Measurements from ENCODE around the gene SLC25A27. TPM values are rescaled to one million over a fixed set of nuclear protein-coding genes. Genes with fewer than 3 reads are reported as not detected.

SLC25A27 gene
- total RNA-seq, 1 donor from 2014 or later = 2.2 TPM

DNA sequence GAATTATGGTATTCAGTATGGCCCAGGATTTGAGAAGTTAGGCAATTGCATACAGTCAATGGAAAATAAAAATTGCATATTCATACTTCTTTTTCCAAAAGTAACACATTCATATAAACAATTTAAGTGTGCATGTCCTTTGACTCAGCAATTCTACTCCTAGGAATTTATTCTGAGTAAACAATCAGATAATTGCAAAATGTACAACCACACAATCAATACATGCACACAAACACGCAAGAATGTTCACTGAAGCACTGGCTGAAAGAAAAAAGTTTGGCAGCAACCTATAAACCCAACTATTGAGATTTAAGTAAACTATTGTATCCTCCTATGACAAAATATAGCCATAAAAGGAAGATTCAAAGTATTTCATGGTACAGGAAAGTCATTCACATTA lies 1.8 kb upstream of the SLC25A27 start:
- no peak for DNase-seq (ENCODE audit: extremely low read depth, low read depth, low spot score)

DNA sequence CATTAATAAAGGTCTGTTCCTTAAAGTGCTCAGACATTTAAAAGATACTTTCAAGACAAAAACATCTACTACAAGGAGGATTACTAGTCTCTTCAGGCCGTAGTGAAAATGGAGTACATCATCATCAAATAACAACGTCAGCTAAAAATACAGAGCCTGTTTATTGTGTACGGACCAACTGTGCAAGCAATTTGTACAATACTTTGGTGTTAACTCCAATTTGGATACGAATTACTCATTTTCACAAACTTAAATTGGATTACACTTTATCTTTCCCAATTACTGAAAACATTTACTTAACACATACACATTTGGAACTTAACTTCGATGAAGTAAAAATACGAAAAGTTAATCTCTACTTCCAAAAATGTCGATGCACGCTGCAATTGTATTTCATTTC lies 959 bp upstream of the SLC25A27 start:
- no peak for DNase-seq (ENCODE audit: extremely low read depth, low read depth, low spot score)

DNA sequence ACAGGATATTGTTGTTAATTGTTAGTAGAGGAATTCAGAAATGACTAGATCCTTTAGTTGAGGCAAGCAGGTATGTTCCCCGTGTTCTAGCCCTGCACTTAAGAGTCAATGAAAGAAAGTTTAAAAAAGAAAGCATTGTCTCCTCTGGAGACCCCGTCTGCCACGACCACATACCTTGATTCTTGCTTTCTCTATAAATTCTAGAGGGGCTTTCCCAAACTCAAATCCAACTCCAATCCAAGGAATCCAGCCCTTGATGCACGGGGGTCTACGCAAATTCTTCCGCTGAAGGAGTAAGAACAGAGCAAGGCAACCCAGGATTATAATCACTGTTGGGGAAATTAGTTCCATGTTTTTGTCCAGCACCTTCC lies 558 bp upstream of the SLC25A27 start:
- DNase-seq (ENCODE audit: extremely low read depth, low read depth, low spot score) = no peak

DNA sequence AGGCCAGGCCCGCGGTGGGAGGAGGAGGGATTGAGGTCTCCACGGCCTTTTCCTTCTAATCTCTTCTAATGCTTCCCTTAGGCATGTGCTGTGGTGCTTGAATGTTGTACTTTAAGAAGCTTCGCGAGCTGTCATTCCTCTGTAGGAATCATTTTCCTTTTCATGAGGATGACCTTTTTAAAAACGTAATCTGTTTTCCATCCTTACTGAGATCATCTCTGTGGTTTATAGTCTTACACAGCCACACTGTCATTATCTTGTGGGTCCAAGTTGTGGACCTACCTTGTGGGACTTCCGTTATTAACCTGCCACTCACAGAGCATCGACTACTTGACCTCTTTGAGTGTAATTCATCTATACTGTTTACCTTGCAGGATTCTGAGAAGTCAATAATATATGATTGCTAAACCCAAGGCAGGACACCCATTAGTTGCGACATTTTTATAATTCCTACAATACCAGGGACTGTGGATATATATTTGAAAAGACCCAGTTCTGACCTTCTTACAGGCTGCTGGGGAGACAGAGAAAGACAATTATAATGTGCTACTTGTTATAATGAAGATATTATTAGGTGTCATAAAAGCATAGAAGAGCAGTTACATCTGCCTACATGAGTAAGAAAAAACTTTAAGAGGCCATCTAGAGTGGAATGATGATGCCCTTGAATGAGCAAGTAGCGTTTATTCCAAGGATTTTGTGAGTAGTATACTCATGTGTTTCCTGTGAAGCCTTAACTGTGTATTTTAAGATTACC lies 842 bp downstream of the SLC25A27 start:
- no peak for DNase-seq (ENCODE audit: extremely low read depth, low read depth, low spot score)

DNA sequence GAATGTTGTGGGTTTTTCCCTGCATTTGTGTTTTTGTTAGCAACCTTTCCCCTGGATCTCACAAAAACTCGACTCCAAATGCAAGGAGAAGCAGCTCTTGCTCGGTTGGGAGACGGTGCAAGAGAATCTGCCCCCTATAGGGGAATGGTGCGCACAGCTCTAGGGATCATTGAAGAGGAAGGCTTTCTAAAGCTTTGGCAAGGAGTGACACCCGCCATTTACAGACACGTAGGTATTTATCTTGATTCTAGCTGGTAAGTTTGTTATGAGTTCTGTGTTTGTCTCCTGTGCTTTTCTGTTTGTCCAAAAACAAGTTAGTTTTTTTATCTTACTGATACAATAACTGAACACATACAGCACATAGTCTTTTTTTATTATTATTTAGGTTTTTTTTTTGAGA lies 3.0 kb downstream of the SLC25A27 start:
- DNase-seq (ENCODE audit: extremely low read depth, low read depth, low spot score) = no peak

DNA sequence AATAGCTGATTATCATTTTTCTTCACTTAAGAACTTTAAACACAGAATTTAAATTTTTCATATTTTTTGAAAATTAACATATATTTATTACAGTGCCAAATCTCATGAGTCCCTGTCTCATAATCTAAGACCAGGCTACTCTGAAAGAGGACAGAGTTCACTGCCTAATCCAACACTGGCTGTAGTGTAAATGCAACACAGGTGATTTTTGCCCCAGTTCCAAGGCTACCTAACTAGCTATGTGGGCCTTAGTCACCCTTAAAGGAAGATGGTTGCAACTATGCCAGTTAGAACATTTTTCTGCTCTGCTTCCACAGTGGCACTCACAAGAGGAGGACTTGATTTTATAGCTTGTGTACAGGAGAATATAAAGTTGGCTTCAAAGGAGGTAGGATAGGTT lies 4.9 kb downstream of the SLC25A27 start:
- DNase-seq (ENCODE audit: extremely low read depth, low read depth, low spot score) = no peak

DNA sequence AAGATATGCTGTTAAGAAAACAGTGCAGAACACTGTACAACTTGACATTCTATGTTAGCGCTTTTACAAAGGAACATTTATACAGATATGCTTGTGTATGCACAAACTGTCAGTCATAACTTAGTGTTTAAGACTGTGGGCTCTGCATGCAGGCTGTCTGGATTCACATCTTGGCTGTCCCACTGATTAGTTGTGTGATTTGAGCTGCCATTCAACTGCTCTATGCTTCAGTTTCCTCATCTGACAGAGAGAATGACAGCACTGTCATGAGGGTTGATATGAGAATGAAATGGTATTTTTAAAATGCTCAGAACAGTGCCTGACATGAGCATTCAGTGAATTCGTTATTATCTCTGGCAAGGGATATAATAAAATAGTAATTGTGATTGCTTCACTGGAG lies 8.7 kb downstream of the SLC25A27 start:
- DNase-seq (ENCODE audit: extremely low read depth, low read depth, low spot score) = no peak

DNA sequence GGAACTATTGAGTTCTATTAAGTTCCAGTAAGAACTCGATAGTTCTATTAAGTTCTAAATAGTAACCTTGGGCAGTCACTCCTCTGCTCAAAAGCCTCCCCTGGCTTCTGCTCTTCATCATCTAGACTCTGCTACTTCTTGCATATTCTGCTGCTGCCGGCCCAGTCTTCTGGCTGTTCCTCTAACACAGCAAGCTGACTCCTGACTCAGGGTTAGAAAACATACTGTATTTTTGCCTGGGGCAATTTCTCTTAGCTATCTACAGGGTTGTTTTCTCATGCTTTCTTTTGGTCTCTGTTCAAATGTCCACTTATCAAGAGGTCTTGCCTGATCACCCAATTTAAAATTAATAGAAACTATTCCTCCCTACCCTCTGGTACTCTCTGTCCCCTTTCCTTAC lies 14.6 kb downstream of the SLC25A27 start:
- no peak for DNase-seq (ENCODE audit: extremely low read depth, low read depth, low spot score)

DNA sequence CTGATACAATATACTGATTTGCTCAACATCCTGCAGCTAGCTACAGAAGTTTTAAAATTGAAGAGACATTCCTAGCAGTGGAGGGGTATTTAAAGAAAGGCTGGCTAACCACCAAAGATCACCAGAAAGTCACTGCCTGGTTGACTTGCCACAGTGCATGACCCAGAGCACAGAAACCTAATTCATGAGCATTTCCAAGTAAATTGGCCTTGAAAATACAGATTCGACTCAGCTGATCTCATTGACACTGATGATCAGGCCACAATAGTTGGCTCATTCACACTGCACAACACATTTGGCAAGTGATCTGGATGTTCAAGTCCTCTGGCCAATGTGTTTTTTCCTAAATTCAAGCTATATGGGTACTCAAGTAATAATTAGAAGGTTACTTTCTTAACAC lies 21.6 kb downstream of the SLC25A27 start:
- DNase-seq (ENCODE audit: extremely low read depth, low read depth, low spot score) = no peak

DNA sequence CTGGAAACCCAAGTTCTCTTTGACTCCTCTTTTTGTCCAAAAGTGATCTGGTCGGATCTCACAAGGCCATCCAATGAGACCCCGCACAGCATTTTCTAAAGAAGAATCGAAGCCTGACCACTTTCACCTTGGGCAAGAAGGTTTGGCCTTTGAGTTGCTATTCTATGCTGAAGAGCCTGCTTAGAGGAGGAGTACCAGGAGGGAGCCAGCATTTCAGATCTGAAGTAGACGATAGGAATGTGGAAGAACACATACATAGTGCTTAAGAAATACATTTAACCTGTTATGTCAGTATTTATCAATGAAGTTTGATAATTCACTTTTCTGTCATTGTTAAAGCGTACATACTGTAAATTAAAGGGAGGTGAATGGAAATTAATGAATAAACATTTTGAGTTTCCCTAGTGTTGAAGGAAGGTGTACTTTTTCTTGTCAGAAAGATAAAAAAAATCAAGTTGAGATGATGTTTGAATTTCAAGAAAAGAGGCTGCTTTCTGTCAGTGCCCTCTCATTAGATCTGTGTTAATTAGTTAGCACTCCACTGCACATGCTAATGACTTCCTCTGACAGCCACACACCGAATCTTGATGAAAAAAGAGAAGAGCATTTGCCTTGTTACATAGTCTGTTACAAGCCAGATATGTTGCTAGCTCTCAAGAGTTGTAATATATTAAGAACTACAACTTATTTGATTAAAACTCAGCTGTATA lies 24.0 kb downstream of the SLC25A27 start:
- no peak for DNase-seq (ENCODE audit: extremely low read depth, low read depth, low spot score)

DNA sequence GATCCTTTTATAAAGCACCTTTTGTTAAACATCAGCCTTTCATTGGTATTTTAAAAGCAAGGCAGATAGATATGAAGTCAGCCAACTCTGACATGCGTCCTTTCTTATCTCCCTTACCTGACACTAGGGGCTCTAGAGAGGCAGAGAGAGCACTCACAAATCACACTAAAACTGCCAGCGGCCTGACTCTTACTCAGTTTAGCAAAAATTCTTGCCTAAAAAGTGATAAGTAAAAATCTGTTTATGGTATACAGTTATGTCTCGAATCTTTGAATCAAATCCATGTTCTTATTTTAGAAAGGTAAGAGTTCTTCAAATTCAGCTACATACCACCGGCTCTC lies 24.5 kb downstream of the SLC25A27 start:
- no peak for DNase-seq (ENCODE audit: extremely low read depth, low read depth, low spot score)

DNA sequence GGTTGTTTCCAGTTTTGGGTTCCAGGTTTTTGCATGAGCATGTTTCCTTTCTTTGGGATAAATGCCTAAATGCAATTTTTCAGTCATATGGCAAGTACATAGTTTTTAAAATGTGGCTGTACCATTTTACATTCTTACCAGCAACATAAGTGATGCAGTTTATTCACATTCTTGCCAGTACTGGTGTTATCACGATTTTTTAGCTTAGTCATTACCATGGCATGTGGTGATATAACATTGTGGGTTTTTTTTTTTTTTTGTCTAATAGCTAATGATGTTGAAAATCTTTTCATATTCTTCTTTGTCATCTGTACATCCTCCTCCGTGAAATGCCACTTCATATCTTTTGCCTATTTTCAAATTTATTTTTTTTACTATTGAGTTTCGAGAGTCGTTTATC lies 32.0 kb downstream of the SLC25A27 start:
- DNase-seq (ENCODE audit: extremely low read depth, low read depth, low spot score) = no peak

DNA sequence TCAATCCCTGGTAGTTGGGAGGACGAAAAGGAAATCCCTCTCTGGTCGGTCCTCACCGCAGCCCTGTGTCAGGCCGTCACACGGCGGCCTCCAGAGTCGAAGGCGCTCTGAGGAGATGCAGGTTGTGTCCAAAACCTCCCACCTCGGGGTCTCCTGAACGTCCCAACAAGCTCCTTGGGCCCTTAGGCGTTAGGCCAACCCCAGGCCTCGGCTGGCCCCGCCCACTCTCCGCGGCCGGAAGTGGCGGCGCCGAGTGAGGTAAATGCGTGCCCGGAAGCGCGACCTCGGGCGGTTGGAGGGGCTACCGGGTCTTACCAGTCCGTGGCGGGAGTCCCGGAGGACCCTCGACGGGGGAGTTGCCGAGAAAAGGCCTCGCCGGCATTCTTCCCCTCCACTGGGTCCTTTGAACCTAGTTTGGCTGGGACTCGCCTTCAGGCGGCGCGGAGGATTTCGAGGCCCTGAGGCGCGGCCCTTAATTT lies 34.9 kb downstream of the SLC25A27 start, which contains the start of gene TDRD6:
Gene TDRD6 (plus strand): TSS at position 267 of the 479 bp plus-strand sequence. CDS start 244 bp downstream, outside the sequence.
- no peak for DNase-seq (ENCODE audit: extremely low read depth, low read depth, low spot score)

DNA sequence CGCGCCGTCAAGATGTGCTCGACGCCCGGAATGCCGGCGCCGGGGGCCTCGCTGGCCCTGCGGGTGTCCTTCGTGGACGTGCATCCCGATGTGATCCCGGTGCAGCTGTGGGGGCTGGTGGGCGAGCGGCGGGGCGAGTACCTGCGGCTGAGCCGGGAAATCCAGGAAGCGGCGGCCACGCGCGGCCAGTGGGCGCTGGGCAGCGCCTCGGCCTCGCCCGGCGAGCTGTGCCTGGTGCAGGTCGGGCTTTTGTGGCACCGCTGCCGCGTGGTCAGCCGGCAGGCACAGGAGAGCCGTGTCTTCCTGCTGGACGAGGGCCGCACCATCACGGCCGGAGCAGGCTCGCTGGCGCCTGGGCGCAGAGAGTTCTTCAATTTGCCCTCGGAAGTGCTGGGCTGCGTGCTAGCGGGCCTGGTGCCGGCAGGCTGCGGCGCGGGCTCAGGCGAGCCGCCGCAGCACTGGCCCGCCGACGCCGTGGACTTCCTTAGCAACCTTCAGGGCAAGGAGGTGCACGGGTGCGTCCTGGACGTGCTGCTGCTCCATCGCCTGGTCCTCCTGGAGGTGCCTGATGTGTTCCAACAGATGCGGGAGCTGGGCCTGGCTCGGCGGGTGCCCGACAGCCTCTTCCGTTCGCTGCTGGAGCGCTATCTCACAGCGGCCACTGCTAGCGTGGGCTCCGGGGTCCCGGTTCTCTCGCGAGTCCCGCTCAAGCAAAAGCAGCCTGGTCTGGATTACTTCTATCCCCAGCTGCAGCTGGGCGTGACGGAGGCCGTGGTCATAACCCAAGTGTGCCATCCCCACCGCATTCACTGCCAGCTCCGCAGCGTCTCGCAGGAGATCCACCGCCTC lies 35.6 kb downstream of the SLC25A27 start:
- DNase-seq (ENCODE audit: extremely low read depth, low read depth, low spot score) = no peak

DNA sequence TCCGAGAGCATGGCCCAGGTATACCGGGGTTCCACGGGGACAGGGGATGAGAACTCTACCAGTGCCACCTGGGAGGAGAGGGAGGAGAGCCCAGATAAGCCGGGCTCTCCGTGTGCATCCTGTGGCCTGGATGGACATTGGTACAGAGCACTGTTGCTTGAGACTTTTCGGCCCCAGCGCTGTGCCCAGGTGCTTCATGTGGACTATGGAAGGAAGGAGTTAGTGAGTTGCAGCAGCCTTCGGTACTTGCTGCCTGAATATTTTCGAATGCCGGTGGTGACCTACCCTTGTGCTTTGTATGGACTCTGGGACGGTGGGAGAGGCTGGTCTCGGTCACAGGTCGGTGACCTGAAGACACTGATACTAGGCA lies 36.2 kb downstream of the SLC25A27 start:
- DNase-seq (ENCODE audit: extremely low read depth, low read depth, low spot score) = no peak

DNA sequence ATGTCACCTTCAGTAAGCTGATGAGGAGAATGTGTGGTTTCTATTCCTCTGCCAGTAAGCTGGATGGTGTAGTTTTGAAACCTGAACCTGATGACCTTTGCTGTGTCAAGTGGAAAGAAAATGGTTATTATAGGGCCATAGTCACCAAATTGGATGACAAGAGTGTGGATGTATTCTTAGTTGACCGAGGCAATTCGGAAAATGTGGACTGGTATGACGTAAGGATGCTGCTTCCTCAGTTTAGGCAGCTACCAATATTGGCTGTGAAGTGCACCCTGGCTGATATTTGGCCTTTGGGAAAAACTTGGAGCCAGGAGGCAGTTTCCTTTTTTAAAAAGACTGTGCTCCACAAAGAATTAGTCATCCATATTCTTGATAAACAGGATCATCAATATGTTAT lies 36.9 kb downstream of the SLC25A27 start:
- no peak for DNase-seq (ENCODE audit: extremely low read depth, low read depth, low spot score)

DNA sequence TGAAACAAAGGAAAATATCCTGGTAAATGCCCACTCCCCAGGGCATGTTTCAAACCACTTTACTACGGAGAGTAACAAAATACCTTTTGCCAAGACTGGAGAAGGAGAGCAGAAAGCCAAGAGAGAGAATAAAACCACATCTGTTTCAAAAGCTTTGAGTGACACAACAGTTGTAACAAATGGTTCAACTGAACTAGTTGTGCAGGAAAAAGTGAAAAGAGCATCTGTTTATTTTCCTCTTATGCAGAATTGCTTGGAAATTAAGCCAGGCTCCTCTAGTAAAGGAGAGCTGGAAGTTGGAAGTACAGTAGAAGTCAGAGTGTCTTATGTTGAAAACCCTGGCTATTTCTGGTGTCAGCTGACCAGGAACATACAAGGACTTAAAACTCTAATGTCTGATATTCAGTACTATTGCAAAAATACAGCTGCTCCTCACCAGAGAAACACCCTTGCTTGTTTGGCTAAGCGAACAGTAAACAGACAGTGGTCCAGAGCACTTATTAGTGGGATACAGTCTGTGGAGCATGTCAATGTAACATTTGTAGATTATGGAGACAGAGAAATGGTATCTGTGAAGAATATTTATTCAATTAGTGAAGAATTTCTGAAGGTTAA lies 37.5 kb downstream of the SLC25A27 start:
- DNase-seq (ENCODE audit: extremely low read depth, low read depth, low spot score) = no peak

DNA sequence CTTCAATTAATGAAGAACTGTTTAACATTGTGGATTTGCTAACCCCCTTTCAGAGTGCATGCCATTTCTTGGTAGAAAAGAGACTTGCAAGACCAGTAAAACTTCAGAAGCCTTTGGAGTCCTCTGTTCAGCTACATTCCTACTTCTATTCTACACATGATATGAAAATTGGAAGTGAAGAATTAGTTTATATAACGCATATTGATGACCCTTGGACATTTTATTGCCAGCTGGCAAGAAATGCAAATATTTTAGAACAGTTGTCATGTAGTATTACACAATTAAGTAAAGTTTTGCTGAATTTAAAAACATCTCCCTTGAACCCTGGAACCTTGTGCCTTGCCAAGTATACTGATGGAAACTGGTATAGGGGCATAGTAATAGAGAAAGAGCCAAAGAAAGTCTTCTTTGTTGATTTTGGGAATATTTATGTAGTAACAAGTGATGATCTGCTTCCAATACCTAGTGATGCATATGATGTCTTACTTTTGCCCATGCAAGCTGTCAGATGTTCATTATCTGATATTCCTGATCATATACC lies 38.2 kb downstream of the SLC25A27 start:
- DNase-seq (ENCODE audit: extremely low read depth, low read depth, low spot score) = no peak

DNA sequence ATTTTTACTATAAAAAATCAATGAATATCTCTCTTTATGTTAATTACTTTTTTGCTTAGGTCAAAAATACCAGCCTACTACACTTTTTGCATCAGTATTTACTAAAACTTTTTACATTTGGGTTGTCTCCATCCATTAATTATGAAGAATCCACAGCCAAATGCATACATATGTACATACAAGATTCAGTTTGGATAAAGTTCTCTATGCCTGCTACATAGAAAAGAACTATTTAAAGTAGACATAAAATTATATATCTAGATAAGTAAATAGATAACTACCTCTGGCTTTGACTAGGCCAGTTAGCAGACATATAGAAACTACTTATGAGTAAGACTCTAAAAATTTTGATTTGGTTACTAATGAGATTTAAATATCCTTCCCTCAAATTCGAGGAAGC lies 47.2 kb downstream of the SLC25A27 start:
- DNase-seq (ENCODE audit: extremely low read depth, low read depth, low spot score) = no peak

DNA sequence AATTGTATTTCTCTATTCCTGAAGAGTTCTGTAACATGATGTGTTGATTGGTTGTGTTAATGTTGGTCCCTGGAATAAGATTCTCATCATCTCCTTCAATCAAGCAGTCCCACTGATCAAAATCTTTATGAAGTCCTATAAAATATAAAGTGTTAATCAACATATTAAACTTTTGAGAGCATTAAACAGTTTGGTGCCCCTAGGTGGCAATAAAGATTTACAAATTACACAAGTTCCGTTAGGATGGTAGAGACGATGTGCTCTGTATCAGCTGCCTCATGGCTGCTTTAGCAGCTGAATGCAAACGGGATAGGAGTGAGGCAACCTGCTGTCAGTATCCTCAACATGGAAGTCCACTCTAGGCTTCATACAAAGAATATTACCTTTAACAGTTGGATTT lies 51.8 kb downstream of the SLC25A27 start:
- DNase-seq (ENCODE audit: extremely low read depth, low read depth, low spot score) = no peak

DNA sequence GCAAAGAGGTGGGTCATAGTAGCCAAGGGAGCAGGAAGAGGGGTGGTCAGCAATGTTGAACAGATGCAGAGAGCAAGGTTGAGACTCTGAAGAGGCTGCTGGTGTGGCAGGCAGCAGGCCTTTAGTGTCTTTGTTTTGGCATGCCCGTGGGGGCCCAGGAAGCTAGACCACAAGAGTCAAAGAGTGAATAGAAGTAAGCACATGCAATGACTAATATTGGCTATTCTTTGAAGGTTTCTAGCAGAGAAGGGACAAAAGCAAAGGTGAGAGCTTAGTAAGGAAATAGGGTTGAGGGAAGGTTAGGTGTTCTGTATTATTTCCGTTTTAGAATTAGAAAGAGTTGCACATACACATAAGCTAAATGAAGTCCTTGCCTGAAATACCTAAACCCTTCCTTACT lies 53.7 kb downstream of the SLC25A27 start:
- DNase-seq (ENCODE audit: extremely low read depth, low read depth, low spot score) = no peak

All from glomerular endothelial cell (primary cell).